GM19025 (cell line): ENCODE results near the gene SORD.

ENCODE experiments used
- ATAC-seq: cut with Tn5 transposase; IDR thresholded peaks from one replicate; pipeline ENCODE4 v1.9.1; 2021; ENCODE audit warnings: mild to moderate bottlenecking, low read depth, moderate library complexity; ENCODE audit not compliant: unreplicated experiment

The SORD gene

DNA sequence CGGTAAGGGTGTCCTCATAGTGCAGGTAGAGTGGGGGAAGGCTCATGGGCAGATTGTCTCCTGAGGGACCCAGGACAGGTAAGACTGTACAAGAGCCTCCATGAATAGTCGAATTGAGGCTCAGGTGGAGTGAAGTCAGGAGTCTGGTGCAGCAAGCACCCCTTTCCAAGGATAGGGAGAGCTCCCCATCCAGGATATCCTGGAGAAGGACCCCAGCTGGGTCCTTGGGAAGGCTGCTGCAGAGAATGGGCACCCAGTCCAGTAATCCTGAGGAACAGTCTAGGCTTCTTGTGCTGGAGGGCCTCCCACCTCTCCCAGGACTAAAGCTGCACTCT, 91.7 kb downstream of the SORD start:
- no peak for ATAC-seq

- ATAC-seq: no peak
Measured at GRCh38 chr15:45115312-45115820, 92.4 kb downstream of the SORD start.

DNA sequence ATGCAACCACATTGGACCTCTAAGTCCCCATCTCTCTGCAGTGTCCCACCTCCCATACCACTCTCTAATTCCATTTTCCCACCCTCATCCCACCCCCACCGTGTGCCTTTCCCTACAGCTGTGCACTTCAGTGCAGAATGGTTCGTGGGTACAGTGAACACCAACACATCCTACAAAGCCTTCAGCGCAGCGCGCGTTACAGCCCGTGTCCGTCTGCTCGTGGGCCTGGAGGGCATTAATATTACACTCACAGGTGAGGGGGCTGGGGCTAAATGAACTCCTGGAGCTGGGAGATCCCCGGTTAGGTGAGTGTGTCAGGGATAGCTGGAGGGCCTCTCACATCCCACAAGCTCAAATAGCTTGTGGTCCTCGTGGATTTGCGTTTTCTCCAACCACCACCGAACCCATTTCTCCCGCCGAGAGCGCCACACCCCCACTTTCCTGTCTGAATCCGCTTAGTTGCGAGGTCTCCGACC, 93.0 kb downstream of the SORD start:
- no peak for ATAC-seq

DNA sequence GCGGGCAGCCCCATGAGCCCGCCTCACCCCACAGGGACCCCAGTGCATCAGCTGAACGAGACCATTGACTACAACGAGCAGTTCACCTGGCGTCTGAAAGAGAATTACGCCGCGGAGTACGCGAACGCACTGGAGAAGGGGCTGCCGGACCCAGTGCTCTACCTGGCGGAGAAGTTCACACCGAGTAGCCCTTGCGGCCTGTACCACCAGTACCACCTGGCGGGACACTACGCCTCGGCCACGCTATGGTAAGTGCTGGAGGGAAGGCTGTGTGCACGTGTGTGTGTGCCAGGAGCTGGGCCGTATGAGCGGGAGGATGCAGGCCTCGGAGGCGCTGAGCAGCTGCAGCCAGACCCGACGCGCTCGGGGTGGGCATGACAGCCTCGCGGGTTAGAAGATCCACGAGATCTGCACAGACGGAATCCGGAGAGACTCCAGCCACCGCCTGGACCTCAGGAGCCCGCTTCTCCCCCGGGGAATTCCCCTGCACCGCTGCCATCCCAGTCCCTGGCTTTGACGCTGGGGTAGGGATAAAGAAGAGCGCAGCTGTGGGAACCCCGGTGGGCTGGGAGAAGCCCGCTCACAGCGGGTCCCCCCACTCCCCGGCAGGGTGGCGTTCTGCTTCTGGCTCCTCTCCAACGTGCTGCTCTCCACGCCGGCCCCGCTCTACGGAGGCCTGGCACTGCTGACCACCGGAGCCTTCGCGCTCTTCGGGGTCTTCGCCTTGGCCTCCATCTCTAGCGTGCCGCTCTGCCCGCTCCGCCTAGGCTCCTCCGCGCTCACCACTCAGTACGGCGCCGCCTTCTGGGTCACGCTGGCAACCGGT, 93.7 kb downstream of the SORD start:
- no peak for ATAC-seq

GRCh38 chr15:45117308-45118130, 94.5 kb downstream of the SORD start:
- peak; percentile 9 for ATAC-seq

- ATAC-seq: peak; percentile 77
Measured at GRCh38 chr15:45118131-45118588, 95.2 kb downstream of the SORD start.

DNA sequence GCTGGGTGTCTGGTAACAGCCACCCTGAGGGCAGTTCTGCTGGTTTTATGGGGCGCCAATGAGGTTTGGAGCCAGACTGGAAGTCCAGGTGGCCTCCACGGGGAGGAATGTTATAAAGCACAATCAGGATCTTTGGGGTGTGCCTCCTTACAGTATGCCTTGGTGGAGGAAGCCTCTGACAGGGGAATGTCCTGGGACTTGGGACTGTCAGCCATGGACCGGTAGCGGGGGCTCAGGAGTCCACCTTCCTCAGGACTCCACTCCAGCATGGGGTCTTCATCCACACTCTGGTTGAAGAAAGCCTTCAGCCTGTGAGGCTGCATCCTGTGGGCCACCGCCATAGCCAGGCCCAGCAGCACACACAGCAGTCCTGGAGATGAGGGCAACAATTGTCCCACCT, 96.0 kb downstream of the SORD start:
- no peak for ATAC-seq

DNA sequence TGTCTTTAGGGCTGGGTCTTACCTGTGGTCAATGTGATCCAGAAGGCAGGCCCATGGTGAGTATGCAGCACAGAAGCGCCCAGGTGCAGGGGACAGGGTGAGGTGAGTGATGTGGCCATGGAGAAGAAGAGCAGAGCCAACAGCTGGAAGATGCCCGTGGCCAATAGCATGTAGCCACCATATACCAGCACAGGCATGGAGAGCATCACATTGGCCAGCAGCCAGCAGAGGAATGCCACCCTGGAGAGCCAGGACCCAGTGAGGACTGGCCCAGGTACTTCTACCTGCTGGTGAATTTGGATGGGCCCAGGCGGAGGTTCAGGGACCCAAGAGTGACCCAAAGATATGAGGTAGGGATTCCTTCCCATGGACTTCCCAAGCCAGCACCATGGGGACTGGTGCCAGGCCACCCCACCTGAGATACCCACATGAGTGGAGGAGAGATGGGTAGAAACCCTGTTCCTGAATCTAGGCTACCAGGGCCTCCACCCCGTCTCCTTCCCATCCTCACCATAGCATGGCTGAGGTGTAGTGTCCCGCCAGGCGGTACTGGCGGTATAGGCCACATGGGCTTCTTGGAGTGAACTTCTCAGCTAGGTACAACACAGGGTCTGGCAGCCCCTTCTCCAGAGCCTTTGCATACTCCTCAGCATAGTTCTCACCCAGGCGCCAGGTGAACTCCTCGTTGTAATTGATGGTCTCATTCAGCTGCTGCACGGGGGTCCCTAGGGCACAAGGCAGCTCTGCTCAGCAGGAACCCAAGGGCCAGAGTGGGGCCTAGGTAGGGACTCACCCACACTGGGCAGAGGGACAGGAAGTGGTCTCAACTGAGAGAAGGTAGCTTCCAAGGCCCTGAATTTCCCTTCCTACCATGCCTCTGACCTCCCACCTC, 97.3 kb downstream of the SORD start:
- no peak for ATAC-seq

- no peak for ATAC-seq
Measured at GRCh38 chr15:45121020-45121419, 98.0 kb downstream of the SORD start.

- no peak for ATAC-seq
Measured at GRCh38 chr15:45121706-45122417, 98.9 kb downstream of the SORD start.

DNA sequence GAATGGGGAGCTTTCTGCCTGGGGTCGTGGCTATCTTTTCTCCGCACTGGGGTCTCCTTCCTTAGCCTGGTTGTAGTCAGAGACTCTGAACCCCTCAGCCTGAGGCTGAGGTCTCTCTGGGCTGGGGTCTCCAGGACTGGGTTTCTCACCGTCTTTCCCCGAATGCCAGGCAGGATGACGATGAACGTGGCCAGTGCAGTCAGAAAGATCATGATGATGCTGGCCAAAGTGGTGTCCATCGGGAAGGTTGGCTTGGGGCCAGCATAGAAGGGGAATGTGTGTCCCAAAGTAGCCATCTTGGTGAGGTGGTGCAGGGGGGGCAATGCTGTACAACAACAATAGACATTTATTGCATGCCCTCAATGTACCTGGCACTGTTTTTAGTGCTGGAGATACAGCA, 99.7 kb downstream of the SORD start:
- ATAC-seq: no peak

- no peak for ATAC-seq
Measured at GRCh38 chr15:45123397-45123796, 100.4 kb downstream of the SORD start.

DNA sequence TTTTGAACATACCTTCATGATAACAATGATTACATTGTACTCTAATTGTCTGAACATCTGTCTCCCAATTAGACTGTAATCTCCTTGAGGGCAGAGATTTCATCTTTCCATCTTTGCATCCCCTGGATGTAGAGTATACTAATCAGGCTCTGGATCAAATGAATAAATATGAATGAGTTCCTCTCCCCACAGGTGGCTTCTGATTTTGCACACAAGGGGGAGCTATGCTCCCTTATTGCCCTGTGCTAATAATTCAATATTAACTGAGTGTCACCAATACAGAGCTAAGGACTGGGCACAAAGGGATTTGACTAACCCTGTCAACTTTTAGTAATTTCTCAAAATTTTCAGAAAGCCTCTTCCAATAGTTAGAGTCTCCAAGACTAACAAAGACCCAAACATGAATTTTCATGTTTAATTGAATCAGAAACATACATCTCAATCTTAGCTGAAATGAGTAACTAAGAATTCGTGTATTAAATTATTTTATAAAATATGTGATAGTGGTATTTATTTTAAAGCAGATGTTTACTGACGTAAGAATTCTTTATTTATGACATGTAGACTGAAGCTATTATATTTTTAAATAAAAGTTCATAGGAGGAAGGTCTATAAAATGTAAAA, 103.7 kb downstream of the SORD start:
- no peak for ATAC-seq
